HL-60 (cell line): ENCODE results near the gene ANGPTL2.

Source experiments
- DNase-seq, 2 experiments: peaks; one replicate each; pipeline ENCODE4 v3.0.0-alpha.2; 2010 to 2020; ENCODE audit warnings: low read depth in 1 of 2, low spot score in 1 of 2
- H3K27ac ChIP-seq: fragments of 250-450 bp; sonication (Bioruptor Pico); replicated peaks from 2 replicates; pipeline ENCODE4 v1.5.1; 2020; ENCODE audit warnings: mild to moderate bottlenecking, moderate library complexity
- H3K27me3 ChIP-seq: fragments of 250-450 bp; sonication (Bioruptor Pico); 2 replicates; pipeline ENCODE4 v1.5.1; 2021; ENCODE audit warnings: mild to moderate bottlenecking, moderate library complexity; ENCODE audit not compliant: insufficient read depth, poor library complexity, severe bottlenecking
- H3K4me3 ChIP-seq: replicated peaks from 2 replicates; pipeline ENCODE4 v1.5.1; 2011; ENCODE audit warnings: mild to moderate bottlenecking, control low read depth, low read length; ENCODE audit not compliant: insufficient read depth
- CTCF ChIP-seq: IDR thresholded peaks from one replicate; pipeline ENCODE4 v1.5.1; 2011; ENCODE audit warnings: low read length, control low read depth, inconsistent platforms; ENCODE audit not compliant: insufficient read depth
- GABPA ChIP-seq: IDR thresholded peaks from 2 replicates; pipeline ENCODE4 v1.6.1; 2012; ENCODE audit warnings: low read depth
- POLR2AphosphoS5 ChIP-seq: IDR thresholded peaks from 2 replicates; pipeline ENCODE4 v1.6.1; 2012; ENCODE audit warnings: low read depth
- SPI1 ChIP-seq: IDR thresholded peaks from 2 replicates; pipeline ENCODE4 v1.6.1; 2012; ENCODE audit warnings: low read depth, mild to moderate bottlenecking, borderline replicate concordance
- TF ChIP-seq, protein P1 (sequence below): IDR thresholded peaks from 2 replicates; pipeline ENCODE4 v1.6.1; 2012; ENCODE audit warnings: low read depth; ENCODE audit not compliant: insufficient replicate concordance

Gene ANGPTL2

GRCh38 chr9:127123064-127123890 lies 842 bp upstream of the ANGPTL2 start:
- Histone ChIP-seq H3K27ac (no peak overlapping the region), H3K4me3 (no peak overlapping the region)

GRCh38 chr9:127121628-127122175 lies 733 bp downstream of the ANGPTL2 start:
- TF ChIP-seq SPI1 (no peak), GABPA (no peak), CTCF (no peak), POLR2AphosphoS5 (no peak)
- TF ChIP-seq, protein P1, sequence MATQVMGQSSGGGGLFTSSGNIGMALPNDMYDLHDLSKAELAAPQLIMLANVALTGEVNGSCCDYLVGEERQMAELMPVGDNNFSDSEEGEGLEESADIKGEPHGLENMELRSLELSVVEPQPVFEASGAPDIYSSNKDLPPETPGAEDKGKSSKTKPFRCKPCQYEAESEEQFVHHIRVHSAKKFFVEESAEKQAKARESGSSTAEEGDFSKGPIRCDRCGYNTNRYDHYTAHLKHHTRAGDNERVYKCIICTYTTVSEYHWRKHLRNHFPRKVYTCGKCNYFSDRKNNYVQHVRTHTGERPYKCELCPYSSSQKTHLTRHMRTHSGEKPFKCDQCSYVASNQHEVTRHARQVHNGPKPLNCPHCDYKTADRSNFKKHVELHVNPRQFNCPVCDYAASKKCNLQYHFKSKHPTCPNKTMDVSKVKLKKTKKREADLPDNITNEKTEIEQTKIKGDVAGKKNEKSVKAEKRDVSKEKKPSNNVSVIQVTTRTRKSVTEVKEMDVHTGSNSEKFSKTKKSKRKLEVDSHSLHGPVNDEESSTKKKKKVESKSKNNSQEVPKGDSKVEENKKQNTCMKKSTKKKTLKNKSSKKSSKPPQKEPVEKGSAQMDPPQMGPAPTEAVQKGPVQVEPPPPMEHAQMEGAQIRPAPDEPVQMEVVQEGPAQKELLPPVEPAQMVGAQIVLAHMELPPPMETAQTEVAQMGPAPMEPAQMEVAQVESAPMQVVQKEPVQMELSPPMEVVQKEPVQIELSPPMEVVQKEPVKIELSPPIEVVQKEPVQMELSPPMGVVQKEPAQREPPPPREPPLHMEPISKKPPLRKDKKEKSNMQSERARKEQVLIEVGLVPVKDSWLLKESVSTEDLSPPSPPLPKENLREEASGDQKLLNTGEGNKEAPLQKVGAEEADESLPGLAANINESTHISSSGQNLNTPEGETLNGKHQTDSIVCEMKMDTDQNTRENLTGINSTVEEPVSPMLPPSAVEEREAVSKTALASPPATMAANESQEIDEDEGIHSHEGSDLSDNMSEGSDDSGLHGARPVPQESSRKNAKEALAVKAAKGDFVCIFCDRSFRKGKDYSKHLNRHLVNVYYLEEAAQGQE = no peak
- no peak overlapping the region for H3K4me3 ChIP-seq
- DNase-seq = no peak

More at GRCh38 chr9:127123064-127123890, 842 bp upstream of the ANGPTL2 start:
- DNase-seq = no peak
- TF ChIP-seq CTCF (no peak), SPI1 (no peak), POLR2AphosphoS5 (no peak), GABPA (no peak)
- TF ChIP-seq, protein P1 = no peak
- H3K27me3 ChIP-seq = peaks cover 22% of the 10 kb centered on the region

GRCh38 chr9:127119320-127119709 lies 3.1 kb downstream of the ANGPTL2 start:
- H3K27me3 ChIP-seq = peaks cover 16% of the 10 kb centered on the region
- H3K4me3 ChIP-seq = no peak overlapping the region
- TF ChIP-seq, protein P1 = no peak
- TF ChIP-seq CTCF = no peak
- no peak for TF ChIP-seq POLR2AphosphoS5
- no peak for TF ChIP-seq GABPA
- TF ChIP-seq SPI1 = no peak
- H3K27ac ChIP-seq = no peak overlapping the region
- DNase-seq = no peak

More at GRCh38 chr9:127121628-127122175, 733 bp downstream of the ANGPTL2 start:
- no peak overlapping the region for H3K27ac ChIP-seq
- peaks cover 22% of the 10 kb centered on the region for H3K27me3 ChIP-seq
